ENCODE data around the gene BSDC1. TPM values are rescaled to one million over a fixed set of nuclear protein-coding genes. Genes with fewer than 3 reads are reported as not detected.

The BSDC1 gene
- total RNA-seq, 1 experiment from 2014 or later: 44.3 TPM

DNA sequence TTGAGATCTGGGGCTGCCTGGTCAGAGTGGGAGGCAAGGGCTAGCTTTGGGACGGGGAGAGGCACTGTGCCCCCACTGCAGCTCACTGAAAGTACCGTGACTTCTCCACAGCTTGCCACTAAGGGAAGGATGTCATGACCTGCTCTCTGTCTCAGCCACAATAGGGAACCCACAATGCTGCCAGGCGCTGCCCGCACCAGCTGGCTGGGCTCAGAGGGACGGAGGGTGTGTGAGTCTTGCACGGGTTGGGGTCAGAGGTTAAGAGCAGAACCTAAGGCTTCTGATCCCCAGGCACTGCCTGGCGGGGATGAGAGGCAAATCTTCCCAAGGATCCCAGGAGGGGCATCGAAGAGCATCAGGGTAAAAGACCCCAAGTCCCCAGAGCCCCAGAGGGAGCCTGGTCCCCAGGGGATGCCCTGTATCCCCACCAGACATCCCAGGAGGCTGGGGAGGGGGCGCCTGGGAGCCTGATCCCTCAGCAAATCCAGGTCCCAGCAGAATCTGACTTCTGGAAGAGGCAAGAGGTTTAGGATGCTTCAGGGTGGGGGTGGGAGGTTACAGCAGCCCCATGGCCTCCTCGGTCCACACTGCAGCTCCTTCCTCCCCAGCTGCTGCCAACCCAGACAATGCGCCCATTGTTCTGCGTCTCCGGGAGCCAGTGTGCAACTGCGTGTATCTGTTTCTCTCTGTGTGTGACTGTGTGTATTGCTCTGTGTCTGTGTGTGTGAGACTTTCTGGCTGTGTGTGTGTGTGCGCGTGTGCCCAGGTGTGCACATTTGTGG lies 56.2 kb downstream of the BSDC1 start (continued):
- TF ChIP-seq, protein P1, sequence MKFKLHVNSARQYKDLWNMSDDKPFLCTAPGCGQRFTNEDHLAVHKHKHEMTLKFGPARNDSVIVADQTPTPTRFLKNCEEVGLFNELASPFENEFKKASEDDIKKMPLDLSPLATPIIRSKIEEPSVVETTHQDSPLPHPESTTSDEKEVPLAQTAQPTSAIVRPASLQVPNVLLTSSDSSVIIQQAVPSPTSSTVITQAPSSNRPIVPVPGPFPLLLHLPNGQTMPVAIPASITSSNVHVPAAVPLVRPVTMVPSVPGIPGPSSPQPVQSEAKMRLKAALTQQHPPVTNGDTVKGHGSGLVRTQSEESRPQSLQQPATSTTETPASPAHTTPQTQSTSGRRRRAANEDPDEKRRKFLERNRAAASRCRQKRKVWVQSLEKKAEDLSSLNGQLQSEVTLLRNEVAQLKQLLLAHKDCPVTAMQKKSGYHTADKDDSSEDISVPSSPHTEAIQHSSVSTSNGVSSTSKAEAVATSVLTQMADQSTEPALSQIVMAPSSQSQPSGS (CRISPR knock-in tag; IDR thresholded peaks at IDR 0.05; ENCODE audit: borderline replicate concordance, low read depth): no peak
- TF ChIP-seq ESRRA (CRISPR knock-in tag; IDR thresholded peaks at IDR 0.05; ENCODE audit: borderline replicate concordance): no peak
- TF ChIP-seq, protein P2, sequence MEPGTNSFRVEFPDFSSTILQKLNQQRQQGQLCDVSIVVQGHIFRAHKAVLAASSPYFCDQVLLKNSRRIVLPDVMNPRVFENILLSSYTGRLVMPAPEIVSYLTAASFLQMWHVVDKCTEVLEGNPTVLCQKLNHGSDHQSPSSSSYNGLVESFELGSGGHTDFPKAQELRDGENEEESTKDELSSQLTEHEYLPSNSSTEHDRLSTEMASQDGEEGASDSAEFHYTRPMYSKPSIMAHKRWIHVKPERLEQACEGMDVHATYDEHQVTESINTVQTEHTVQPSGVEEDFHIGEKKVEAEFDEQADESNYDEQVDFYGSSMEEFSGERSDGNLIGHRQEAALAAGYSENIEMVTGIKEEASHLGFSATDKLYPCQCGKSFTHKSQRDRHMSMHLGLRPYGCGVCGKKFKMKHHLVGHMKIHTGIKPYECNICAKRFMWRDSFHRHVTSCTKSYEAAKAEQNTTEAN (CRISPR knock-in tag; IDR thresholded peaks at IDR 0.05): no peak

DNA sequence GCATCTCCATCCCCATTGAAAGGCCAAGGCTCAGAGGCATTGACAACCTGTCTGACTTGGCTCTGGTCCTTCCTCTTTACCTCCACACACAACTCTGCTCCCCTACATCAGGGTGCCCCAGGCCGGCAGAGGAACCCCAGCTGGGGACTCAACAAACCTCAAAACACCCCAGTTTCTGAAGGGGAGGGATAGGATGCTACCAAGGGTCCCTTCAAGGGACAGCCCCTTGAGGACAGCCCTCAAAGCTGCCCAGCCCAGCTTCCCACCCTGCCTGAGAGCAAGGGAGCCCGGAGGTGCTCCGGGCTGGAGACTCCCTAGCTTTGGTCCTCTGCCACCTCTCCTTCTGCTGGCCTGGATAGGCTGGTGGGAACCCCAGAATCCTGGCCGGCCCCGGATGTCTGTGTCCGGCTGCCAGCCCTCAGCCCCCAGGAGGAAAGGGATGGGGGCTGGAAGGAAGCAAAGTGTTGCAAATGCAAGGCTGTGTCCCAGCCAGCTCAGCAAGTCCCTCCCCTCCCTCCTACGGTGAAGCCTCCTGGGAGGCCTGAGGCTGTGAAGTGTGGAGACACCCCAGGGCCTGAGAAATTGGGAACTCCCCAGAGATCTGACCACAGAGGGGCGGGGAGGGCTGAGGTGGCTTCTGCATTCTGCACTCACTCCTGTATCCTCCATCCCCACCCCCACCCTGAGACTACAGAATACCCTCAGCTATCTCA lies 57.1 kb downstream of the BSDC1 start:
- DNase-seq (ENCODE audit: low spot score): no peak
- H3K9me3 Mint-ChIP-seq: no peaks in the 10 kb centered on the region
- peaks cover 16% of the 10 kb centered on the region for H3K27me3 Mint-ChIP-seq (ENCODE audit: low read depth)
- ATAC-seq: no peak
- TF ChIP-seq ZNF396 (CRISPR knock-in tag; IDR thresholded peaks at IDR 0.05; ENCODE audit: borderline replicate concordance) (no peak), ZNF317 (CRISPR knock-in tag; IDR thresholded peaks at IDR 0.05; ENCODE audit: borderline replicate concordance, low read depth) (no peak), ZNF219 (CRISPR knock-in tag; IDR thresholded peaks at IDR 0.05; ENCODE audit: borderline replicate concordance) (no peak), TP53 (CRISPR knock-in tag; IDR thresholded peaks at IDR 0.05) (no peak), MYBL2 (CRISPR knock-in tag; IDR thresholded peaks at IDR 0.05) (no peak), MXD4 (CRISPR knock-in tag; IDR thresholded peaks at IDR 0.05; ENCODE audit: borderline replicate concordance) (no peak), ZNF121 (CRISPR knock-in tag; IDR thresholded peaks at IDR 0.05) (no peak), ZNF232 (CRISPR knock-in tag; IDR thresholded peaks at IDR 0.05) (no peak)
- TF ChIP-seq, protein P3, sequence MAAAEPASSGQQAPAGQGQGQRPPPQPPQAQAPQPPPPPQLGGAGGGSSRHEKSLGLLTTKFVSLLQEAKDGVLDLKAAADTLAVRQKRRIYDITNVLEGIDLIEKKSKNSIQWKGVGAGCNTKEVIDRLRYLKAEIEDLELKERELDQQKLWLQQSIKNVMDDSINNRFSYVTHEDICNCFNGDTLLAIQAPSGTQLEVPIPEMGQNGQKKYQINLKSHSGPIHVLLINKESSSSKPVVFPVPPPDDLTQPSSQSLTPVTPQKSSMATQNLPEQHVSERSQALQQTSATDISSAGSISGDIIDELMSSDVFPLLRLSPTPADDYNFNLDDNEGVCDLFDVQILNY (CRISPR knock-in tag; IDR thresholded peaks at IDR 0.05): no peak
- TF ChIP-seq, protein P4, sequence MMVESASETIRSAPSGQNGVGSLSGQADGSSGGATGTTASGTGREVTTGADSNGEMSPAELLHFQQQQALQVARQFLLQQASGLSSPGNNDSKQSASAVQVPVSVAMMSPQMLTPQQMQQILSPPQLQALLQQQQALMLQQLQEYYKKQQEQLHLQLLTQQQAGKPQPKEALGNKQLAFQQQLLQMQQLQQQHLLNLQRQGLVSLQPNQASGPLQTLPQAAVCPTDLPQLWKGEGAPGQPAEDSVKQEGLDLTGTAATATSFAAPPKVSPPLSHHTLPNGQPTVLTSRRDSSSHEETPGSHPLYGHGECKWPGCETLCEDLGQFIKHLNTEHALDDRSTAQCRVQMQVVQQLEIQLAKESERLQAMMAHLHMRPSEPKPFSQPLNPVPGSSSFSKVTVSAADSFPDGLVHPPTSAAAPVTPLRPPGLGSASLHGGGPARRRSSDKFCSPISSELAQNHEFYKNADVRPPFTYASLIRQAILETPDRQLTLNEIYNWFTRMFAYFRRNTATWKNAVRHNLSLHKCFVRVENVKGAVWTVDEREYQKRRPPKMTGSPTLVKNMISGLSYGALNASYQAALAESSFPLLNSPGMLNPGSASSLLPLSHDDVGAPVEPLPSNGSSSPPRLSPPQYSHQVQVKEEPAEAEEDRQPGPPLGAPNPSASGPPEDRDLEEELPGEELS (CRISPR knock-in tag; IDR thresholded peaks at IDR 0.05): no peak
- TF ChIP-seq, protein P5, sequence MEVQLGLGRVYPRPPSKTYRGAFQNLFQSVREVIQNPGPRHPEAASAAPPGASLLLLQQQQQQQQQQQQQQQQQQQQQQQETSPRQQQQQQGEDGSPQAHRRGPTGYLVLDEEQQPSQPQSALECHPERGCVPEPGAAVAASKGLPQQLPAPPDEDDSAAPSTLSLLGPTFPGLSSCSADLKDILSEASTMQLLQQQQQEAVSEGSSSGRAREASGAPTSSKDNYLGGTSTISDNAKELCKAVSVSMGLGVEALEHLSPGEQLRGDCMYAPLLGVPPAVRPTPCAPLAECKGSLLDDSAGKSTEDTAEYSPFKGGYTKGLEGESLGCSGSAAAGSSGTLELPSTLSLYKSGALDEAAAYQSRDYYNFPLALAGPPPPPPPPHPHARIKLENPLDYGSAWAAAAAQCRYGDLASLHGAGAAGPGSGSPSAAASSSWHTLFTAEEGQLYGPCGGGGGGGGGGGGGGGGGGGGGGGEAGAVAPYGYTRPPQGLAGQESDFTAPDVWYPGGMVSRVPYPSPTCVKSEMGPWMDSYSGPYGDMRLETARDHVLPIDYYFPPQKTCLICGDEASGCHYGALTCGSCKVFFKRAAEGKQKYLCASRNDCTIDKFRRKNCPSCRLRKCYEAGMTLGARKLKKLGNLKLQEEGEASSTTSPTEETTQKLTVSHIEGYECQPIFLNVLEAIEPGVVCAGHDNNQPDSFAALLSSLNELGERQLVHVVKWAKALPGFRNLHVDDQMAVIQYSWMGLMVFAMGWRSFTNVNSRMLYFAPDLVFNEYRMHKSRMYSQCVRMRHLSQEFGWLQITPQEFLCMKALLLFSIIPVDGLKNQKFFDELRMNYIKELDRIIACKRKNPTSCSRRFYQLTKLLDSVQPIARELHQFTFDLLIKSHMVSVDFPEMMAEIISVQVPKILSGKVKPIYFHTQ (CRISPR knock-in tag; IDR thresholded peaks at IDR 0.05): no peak
- TF ChIP-seq, protein P6, sequence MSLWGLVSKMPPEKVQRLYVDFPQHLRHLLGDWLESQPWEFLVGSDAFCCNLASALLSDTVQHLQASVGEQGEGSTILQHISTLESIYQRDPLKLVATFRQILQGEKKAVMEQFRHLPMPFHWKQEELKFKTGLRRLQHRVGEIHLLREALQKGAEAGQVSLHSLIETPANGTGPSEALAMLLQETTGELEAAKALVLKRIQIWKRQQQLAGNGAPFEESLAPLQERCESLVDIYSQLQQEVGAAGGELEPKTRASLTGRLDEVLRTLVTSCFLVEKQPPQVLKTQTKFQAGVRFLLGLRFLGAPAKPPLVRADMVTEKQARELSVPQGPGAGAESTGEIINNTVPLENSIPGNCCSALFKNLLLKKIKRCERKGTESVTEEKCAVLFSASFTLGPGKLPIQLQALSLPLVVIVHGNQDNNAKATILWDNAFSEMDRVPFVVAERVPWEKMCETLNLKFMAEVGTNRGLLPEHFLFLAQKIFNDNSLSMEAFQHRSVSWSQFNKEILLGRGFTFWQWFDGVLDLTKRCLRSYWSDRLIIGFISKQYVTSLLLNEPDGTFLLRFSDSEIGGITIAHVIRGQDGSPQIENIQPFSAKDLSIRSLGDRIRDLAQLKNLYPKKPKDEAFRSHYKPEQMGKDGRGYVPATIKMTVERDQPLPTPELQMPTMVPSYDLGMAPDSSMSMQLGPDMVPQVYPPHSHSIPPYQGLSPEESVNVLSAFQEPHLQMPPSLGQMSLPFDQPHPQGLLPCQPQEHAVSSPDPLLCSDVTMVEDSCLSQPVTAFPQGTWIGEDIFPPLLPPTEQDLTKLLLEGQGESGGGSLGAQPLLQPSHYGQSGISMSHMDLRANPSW (CRISPR knock-in tag; conservative IDR thresholded peaks at IDR 0.05; ENCODE audit: low read depth): no peak
- TF ChIP-seq, protein P7, sequence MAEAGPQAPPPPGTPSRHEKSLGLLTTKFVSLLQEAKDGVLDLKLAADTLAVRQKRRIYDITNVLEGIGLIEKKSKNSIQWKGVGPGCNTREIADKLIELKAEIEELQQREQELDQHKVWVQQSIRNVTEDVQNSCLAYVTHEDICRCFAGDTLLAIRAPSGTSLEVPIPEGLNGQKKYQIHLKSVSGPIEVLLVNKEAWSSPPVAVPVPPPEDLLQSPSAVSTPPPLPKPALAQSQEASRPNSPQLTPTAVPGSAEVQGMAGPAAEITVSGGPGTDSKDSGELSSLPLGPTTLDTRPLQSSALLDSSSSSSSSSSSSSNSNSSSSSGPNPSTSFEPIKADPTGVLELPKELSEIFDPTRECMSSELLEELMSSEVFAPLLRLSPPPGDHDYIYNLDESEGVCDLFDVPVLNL (CRISPR knock-in tag; IDR thresholded peaks at IDR 0.05; ENCODE audit: borderline replicate concordance, low read depth): no peak
- H3K27ac Mint-ChIP-seq: no peak overlapping the region
- H3K4me3 Mint-ChIP-seq: peak overlapping the region; percentile 66
- POLR2A ChIA-PET: interaction anchor here (0.6 to 2.8 kb wide), 6 partner anchors 57 to 332 kb away, joined by 4 to 16 read pairs (median 8); partner anchors contain the start of genes BSDC1 and IQCC
- CTCF ChIA-PET: interaction anchor here (0.6 to 2.4 kb wide), 6 partner anchors 10 to 928 kb away, joined by 3 to 17 read pairs (median 7); partner anchors contain the start of gene BSDC1
- peaks cover 21% of the 10 kb centered on the region for H3K36me3 Mint-ChIP-seq
- H3K4me1 Mint-ChIP-seq: peaks cover 45% of the 10 kb centered on the region
